Astrocyte (in vitro differentiated cells and primary cell): ENCODE data around the gene NCOR1. TPM values are rescaled to one million over a fixed set of nuclear protein-coding genes. Genes with fewer than 3 reads are reported as not detected.

ENCODE experiments used
- DNase-seq: peaks from one replicate; pipeline ENCODE4 v3.0.0-alpha.2; 2010; ENCODE audit warnings: low read depth
- FAIRE-seq: peaks from 2 replicates; lab custom pipeline; 2011; peaks lifted over from hg19 to GRCh38; lab: Jason Lieb, UNC
- H2AFZ ChIP-seq: 2 replicates; pipeline ENCODE4 v1.6.0; 2012; ENCODE audit warnings: low read depth, low read length, inconsistent platforms
- H3K27ac ChIP-seq: 2 replicates; pipeline ENCODE4 v1.5.1; 2011; ENCODE audit warnings: low read depth, low read length, inconsistent platforms
- H3K27me3 ChIP-seq: 2 replicates; pipeline ENCODE4 v1.6.0; 2011; ENCODE audit warnings: low read length, inconsistent platforms; ENCODE audit not compliant: insufficient read depth
- H3K36me3 ChIP-seq: 2 replicates; pipeline ENCODE4 v1.5.1; 2011; ENCODE audit warnings: low read length, inconsistent platforms; ENCODE audit not compliant: insufficient read depth
- H3K4me1 ChIP-seq: 2 replicates; pipeline ENCODE4 v1.5.1; 2011; ENCODE audit warnings: low read length, inconsistent platforms; ENCODE audit not compliant: insufficient read depth
- H3K4me2 ChIP-seq: 2 replicates; pipeline ENCODE4 v1.6.0; 2012; ENCODE audit warnings: low read length, inconsistent platforms
- H3K4me3 ChIP-seq: 2 replicates; pipeline ENCODE4 v1.5.1; 2011; ENCODE audit warnings: low read depth, mild to moderate bottlenecking, low read length, inconsistent platforms; ENCODE audit not compliant: insufficient read depth
- H3K79me2 ChIP-seq: 2 replicates; pipeline ENCODE4 v1.6.0; 2012; ENCODE audit warnings: mild to moderate bottlenecking, low read length, inconsistent platforms; ENCODE audit not compliant: insufficient read depth
- H3K9ac ChIP-seq: 2 replicates; pipeline ENCODE4 v1.6.0; 2012; ENCODE audit warnings: mild to moderate bottlenecking, low read length, inconsistent platforms
- H3K9me3 ChIP-seq: 2 replicates; pipeline ENCODE4 v1.5.1; 2012; ENCODE audit warnings: low read depth, mild to moderate bottlenecking, low read length, inconsistent platforms; ENCODE audit not compliant: insufficient read depth
- H4K20me1 ChIP-seq: 2 replicates; pipeline ENCODE4 v1.6.0; 2012; ENCODE audit warnings: low read length, inconsistent platforms; ENCODE audit not compliant: insufficient read depth
- H3K27ac Mint-ChIP-seq: one replicate; pipeline ENCODE4 v1.8.0; 2021; ENCODE audit warnings: mild to moderate bottlenecking, mixed read lengths; ENCODE audit not compliant: unreplicated experiment
- H3K27me3 Mint-ChIP-seq: one replicate; pipeline ENCODE4 v1.8.0; 2021; ENCODE audit warnings: low read depth, mixed read lengths; ENCODE audit not compliant: unreplicated experiment
- H3K36me3 Mint-ChIP-seq: one replicate; pipeline ENCODE4 v1.8.0; 2021; ENCODE audit warnings: low read depth, mixed read lengths; ENCODE audit not compliant: unreplicated experiment
- H3K4me1 Mint-ChIP-seq: one replicate; pipeline ENCODE4 v1.8.0; 2021; ENCODE audit warnings: low read depth, mixed read lengths; ENCODE audit not compliant: unreplicated experiment
- H3K4me3 Mint-ChIP-seq: one replicate; pipeline ENCODE4 v1.8.0; 2021; ENCODE audit warnings: mild to moderate bottlenecking, moderate library complexity, mixed read lengths; ENCODE audit not compliant: unreplicated experiment
- H3K9me3 Mint-ChIP-seq: one replicate; pipeline ENCODE4 v1.8.0; 2021; ENCODE audit warnings: mild to moderate bottlenecking, mixed read lengths; ENCODE audit not compliant: unreplicated experiment
- CTCF ChIP-seq: IDR thresholded peaks from 2 replicates; pipeline ENCODE4 v1.5.1; 2011; ENCODE audit warnings: low read depth, mild to moderate bottlenecking, inconsistent platforms, low read length, moderate library complexity; ENCODE audit not compliant: insufficient read depth
- EZH2 ChIP-seq: IDR thresholded peaks from 2 replicates; pipeline ENCODE4 v1.6.1; 2012; ENCODE audit warnings: mild to moderate bottlenecking, low read length, inconsistent platforms; ENCODE audit not compliant: insufficient read depth
- total RNA-seq: library from RNA; stranded (reverse); gene quantifications from 2 replicates; pipeline ENCODE4 v1.2.1, GENCODE V29; 2021

The NCOR1 gene
- total RNA-seq, 1 donor from 2014 or later = 119 TPM

DNA sequence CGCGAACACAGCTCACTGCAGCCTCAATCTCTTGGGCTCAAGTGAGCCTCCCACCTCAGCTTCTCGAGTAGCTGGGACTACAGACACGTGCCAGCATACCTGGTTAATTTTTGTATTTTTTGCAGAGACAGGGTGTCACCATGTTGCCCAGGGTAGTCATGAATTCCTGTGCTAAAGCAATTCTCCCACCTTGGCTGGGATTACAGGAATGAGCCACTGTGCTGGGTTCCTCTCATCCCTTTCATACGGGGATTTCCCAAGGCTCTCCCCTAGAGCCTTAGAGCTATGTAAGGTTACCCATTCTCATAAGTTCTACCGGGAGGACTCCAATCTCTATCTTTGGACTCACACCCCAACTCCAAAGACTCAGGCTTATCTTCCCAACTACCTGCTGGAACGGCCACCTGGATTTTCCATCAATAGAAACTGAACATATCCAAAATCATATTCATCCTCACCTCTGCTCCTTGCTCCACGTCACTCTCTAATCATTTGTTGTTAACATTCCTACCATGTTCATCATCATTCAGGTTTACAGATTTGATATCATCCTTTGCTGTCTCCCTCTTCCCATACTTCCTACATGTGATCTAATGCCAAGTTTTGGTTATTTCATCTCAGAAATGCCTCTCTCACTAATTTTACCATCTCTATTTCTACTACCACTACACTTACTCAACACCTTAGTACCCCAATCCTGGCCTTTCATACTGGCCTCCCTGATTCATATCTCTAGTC lies 92.5 kb downstream of the NCOR1 start:
- no peak overlapping the region for H3K27ac ChIP-seq
- no peaks in the 10 kb centered on the region for H3K9me3 ChIP-seq
- no peak overlapping the region for H2AFZ ChIP-seq
- H3K36me3 Mint-ChIP-seq = peaks cover 14% of the 10 kb centered on the region
- DNase-seq (no peak), FAIRE-seq (no peak)
- no peaks in the 10 kb centered on the region for H3K27me3 Mint-ChIP-seq
- peaks cover 12% of the 10 kb centered on the region for H4K20me1 ChIP-seq
- peaks cover 5% of the 10 kb centered on the region for H3K79me2 ChIP-seq
- H3K4me1 ChIP-seq = no peaks in the 10 kb centered on the region
- H3K9me3 Mint-ChIP-seq = no peaks in the 10 kb centered on the region
- TF ChIP-seq EZH2 (no peak), CTCF (no peak)
- no peak overlapping the region for H3K4me3 Mint-ChIP-seq
- H3K4me2 ChIP-seq = no peak overlapping the region
- peak overlapping the region; percentile 34 for H3K27ac Mint-ChIP-seq
- peaks cover 30% of the 10 kb centered on the region for H3K36me3 ChIP-seq
- H3K9ac ChIP-seq = no peak overlapping the region
- H3K4me3 ChIP-seq = no peak overlapping the region
- no peaks in the 10 kb centered on the region for H3K27me3 ChIP-seq
- H3K4me1 Mint-ChIP-seq = peaks cover 10% of the 10 kb centered on the region

DNA sequence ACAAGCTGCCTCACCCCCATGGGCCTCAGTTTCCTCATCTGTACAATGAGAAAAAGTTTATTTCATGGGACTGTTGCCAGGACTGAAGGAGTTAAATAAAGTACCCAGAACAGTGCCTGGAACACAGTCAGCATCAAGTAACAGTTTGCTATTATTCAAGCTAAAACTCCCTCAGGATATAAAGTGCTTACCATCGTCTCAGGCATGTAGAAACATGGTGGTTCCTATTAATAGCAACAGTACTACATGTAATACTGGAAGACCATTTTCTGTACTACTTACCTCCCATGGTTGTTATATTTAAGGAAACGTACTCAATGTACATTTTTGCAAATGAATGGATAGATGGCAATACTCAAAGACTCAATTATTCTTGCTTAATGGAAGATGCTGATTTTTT lies 93.4 kb downstream of the NCOR1 start:
- TF ChIP-seq EZH2 (no peak), CTCF (no peak)
- peaks cover 10% of the 10 kb centered on the region for H3K4me1 Mint-ChIP-seq
- Histone ChIP-seq H3K27me3 (no peaks in the 10 kb centered on the region), H3K36me3 (peaks cover 39% of the 10 kb centered on the region), H4K20me1 (peaks cover 12% of the 10 kb centered on the region), H3K4me1 (no peaks in the 10 kb centered on the region), H3K9ac (no peak overlapping the region), H3K4me2 (no peak overlapping the region), H3K4me3 (no peak overlapping the region), H2AFZ (no peak overlapping the region), H3K79me2 (peaks cover 7% of the 10 kb centered on the region), H3K27ac (no peak overlapping the region), H3K9me3 (no peaks in the 10 kb centered on the region)
- no peak overlapping the region for H3K4me3 Mint-ChIP-seq
- no peaks in the 10 kb centered on the region for H3K27me3 Mint-ChIP-seq
- H3K27ac Mint-ChIP-seq = no peak overlapping the region
- no peaks in the 10 kb centered on the region for H3K9me3 Mint-ChIP-seq
- DNase-seq = no peak
- FAIRE-seq = no peak
- peaks cover 19% of the 10 kb centered on the region for H3K36me3 Mint-ChIP-seq

GRCh38 chr17:16120937-16121336 lies 94.4 kb downstream of the NCOR1 start:
- no peak for FAIRE-seq
- Mint-ChIP-seq H3K27me3 (no peaks in the 10 kb centered on the region), H3K36me3 (peaks cover 26% of the 10 kb centered on the region), H3K4me1 (peaks cover 10% of the 10 kb centered on the region), H3K27ac (no peak overlapping the region), H3K9me3 (no peaks in the 10 kb centered on the region), H3K4me3 (no peak overlapping the region)
- Histone ChIP-seq H3K9ac (no peak overlapping the region), H3K4me2 (no peak overlapping the region), H2AFZ (no peak overlapping the region), H3K4me1 (no peaks in the 10 kb centered on the region), H3K27me3 (no peaks in the 10 kb centered on the region), H4K20me1 (peaks cover 12% of the 10 kb centered on the region), H3K9me3 (no peaks in the 10 kb centered on the region), H3K79me2 (peaks cover 7% of the 10 kb centered on the region), H3K4me3 (no peak overlapping the region), H3K36me3 (peaks cover 48% of the 10 kb centered on the region), H3K27ac (no peak overlapping the region)
- no peak for TF ChIP-seq CTCF
- no peak for TF ChIP-seq EZH2
- DNase-seq = no peak
